ENCODE data around the gene STRIP2. TPM values are rescaled to one million over a fixed set of nuclear protein-coding genes. Genes with fewer than 3 reads are reported as not detected.

The STRIP2 gene
- total RNA-seq, 1 experiment from 2014 or later = 9.9 TPM

GRCh38 chr7:129494041-129494440 lies 59.8 kb downstream of the STRIP2 start:
- Histone ChIP-seq H4K91ac (ENCODE audit: insufficient read length, low read depth, low read length) (no peak overlapping the region), H3K56ac (ENCODE audit: insufficient read length, low read depth, low read length) (no peak overlapping the region), H3K27ac (ENCODE audit: insufficient read length, low read depth, low read length) (no peak overlapping the region), H4K5ac (ENCODE audit: insufficient read length, low read depth, low read length) (no peak overlapping the region), H3K18ac (ENCODE audit: insufficient read length, low read depth, low read length) (no peak overlapping the region), H3K4me1 (ENCODE audit: insufficient read depth, low read length) (no peaks in the 10 kb centered on the region), H2BK120ac (ENCODE audit: low read depth, low read length, poor library complexity, severe bottlenecking) (no peak overlapping the region), H3K14ac (ENCODE audit: insufficient read depth, low read length) (no peak overlapping the region), H3K9ac (ENCODE audit: extremely low read depth, insufficient read length, low read length) (no peak overlapping the region), H2BK15ac (ENCODE audit: low read depth, low read length) (no peak overlapping the region), H2AFZ (ENCODE audit: low read length) (no peak overlapping the region), H2AK5ac (ENCODE audit: insufficient read length, low read length) (no peak overlapping the region), H3K4ac (ENCODE audit: low read depth, low read length) (no peak overlapping the region), H2BK5ac (ENCODE audit: insufficient read length, low read length) (no peak overlapping the region), H2BK20ac (ENCODE audit: low read depth, low read length, poor library complexity, severe bottlenecking) (no peak overlapping the region), H3T11ph (ENCODE audit: low read length) (no peak overlapping the region), H4K8ac (replicated peaks; ENCODE audit: insufficient read length, low read depth, low read length) (no peak overlapping the region), H3K4me2 (ENCODE audit: insufficient read depth, insufficient read length, low read length) (no peak overlapping the region), H4K20me1 (ENCODE audit: control insufficient read depth, insufficient read depth, insufficient read length) (no peaks in the 10 kb centered on the region), H3K79me1 (ENCODE audit: insufficient read depth, low read depth, low read length, poor library complexity, severe bottlenecking) (no peaks in the 10 kb centered on the region), H2BK12ac (ENCODE audit: insufficient read length, low read depth, low read length) (no peak overlapping the region), H3K23ac (ENCODE audit: insufficient read length, low read depth, low read length) (no peak overlapping the region), H3K23me2 (ENCODE audit: insufficient read length, low read depth, low read length, poor library complexity, severe bottlenecking) (no peaks in the 10 kb centered on the region), H3K27me3 (ENCODE audit: insufficient read depth, low read length) (no peaks in the 10 kb centered on the region), H3K9me3 (ENCODE audit: control insufficient read depth, low read depth, low read length) (no peaks in the 10 kb centered on the region), H3K79me2 (ENCODE audit: insufficient read depth, low read length) (no peaks in the 10 kb centered on the region)
- TF ChIP-seq, protein P1, sequence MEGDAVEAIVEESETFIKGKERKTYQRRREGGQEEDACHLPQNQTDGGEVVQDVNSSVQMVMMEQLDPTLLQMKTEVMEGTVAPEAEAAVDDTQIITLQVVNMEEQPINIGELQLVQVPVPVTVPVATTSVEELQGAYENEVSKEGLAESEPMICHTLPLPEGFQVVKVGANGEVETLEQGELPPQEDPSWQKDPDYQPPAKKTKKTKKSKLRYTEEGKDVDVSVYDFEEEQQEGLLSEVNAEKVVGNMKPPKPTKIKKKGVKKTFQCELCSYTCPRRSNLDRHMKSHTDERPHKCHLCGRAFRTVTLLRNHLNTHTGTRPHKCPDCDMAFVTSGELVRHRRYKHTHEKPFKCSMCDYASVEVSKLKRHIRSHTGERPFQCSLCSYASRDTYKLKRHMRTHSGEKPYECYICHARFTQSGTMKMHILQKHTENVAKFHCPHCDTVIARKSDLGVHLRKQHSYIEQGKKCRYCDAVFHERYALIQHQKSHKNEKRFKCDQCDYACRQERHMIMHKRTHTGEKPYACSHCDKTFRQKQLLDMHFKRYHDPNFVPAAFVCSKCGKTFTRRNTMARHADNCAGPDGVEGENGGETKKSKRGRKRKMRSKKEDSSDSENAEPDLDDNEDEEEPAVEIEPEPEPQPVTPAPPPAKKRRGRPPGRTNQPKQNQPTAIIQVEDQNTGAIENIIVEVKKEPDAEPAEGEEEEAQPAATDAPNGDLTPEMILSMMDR (conservative IDR thresholded peaks at IDR 0.05) = no peak
- no peaks in the 10 kb centered on the region for H3K4me1 Mint-ChIP-seq
- no CpG with 5 or more reads among the region's 5 CpGs for WGBS (ENCODE audit: extremely low coverage, insufficient read length, low lambda C conversion rate)
- no peaks in the 10 kb centered on the region; the same call in 1 of the 2 replicates for H3K27me3 Mint-ChIP-seq (ENCODE audit: low read depth)
- no peak for DNase-seq
- no peak overlapping the region for H3K27ac Mint-ChIP-seq
- H3K4me3 Mint-ChIP-seq = no peak overlapping the region
- no peaks in the 10 kb centered on the region for H3K9me3 Mint-ChIP-seq
- H3K36me3 Mint-ChIP-seq (ENCODE audit: insufficient read depth in 1 of 3, low read depth in 3 of 3) = no peaks in the 10 kb centered on the region
